ENCODE measurements around the gene FBN2. TPM values are rescaled to one million over a fixed set of nuclear protein-coding genes. Genes with fewer than 3 reads are reported as not detected.

The FBN2 gene
- total and polyA plus RNA-seq, 2 of the 4 experiments (the other 2 are of a cell fraction), result 26.7 to 69.0 TPM

- H3K27ac ChIP-seq (ENCODE audit: insufficient read depth, low read length), result no peak overlapping the region
- no peaks in the 10 kb centered on the region for H3K27me3 ChIP-seq (ENCODE audit: control insufficient read depth, insufficient read depth, low read length)
- H3K4me2 ChIP-seq (ENCODE audit: low read depth, low read length), result no peak overlapping the region
- WGBS, 2 experiments (ENCODE audit: extremely low coverage in 2 of 2, insufficient read length in 1 of 2), result 83% methylated on average over 1 of the region's 8 CpGs; no CpG with 5 or more reads in 1 of the 2 experiments
- H3K14ac ChIP-seq (replicated peaks; ENCODE audit: low read depth, low read length), result no peak overlapping the region
- no peak overlapping the region for H2BK5ac ChIP-seq (ENCODE audit: low read depth, low read length, poor library complexity, severe bottlenecking)
- intact Hi-C loops (cut with micrococcal nuclease) (no loop called here), dilution Hi-C loops (cut with HindIII; ENCODE audit: low sequenced_read_pairs, unreplicated experiment) (no loop called here), in situ Hi-C loops (cut with MboI; ENCODE audit: low sequenced_read_pairs) (no loop called here)
- BruUV-seq (replicated peaks), result no TSS peak
- no peaks in the 10 kb centered on the region for H3K9me1 ChIP-seq (ENCODE audit: insufficient read depth, low read length)
- TF ChIP-seq RCOR1 (IDR thresholded peaks at IDR 0.05; ENCODE audit: insufficient replicate concordance, low read length), result no peak
- no peak overlapping the region for H4K5ac ChIP-seq (ENCODE audit: low read depth, low read length)
- H3K36me3 ChIP-seq (ENCODE audit: control insufficient read depth, insufficient read depth, low read length), result no peaks in the 10 kb centered on the region
- ChIA-PET POLR2A (ENCODE audit: unreplicated experiment) (no interaction called here), CTCF (interaction anchor here (0.6 to 1.8 kb wide), 3 partner anchors 10 to 684 kb away, joined by 3 to 6 read pairs (median 3); no protein-coding TSS in a partner anchor)
- peak; percentile 23 for DNase-seq
- no peak overlapping the region for H2BK15ac ChIP-seq (ENCODE audit: low read depth, low read length)
- no peak overlapping the region for H4K8ac ChIP-seq (ENCODE audit: low read depth in 2 of 2, low read length in 2 of 2)
- no peaks in the 10 kb centered on the region for H3K4me1 ChIP-seq (ENCODE audit: control insufficient read depth, insufficient read depth, low read length)
- no peak overlapping the region for H4K91ac ChIP-seq (ENCODE audit: insufficient read depth, low read depth, low read length)
- no peak overlapping the region for H2AK9ac ChIP-seq (replicated peaks; ENCODE audit: low read depth, low read length, poor library complexity)
- no peak overlapping the region for H3K4ac ChIP-seq (ENCODE audit: low read depth, low read length)
- no peak overlapping the region for H3K56ac ChIP-seq (ENCODE audit: extremely low read depth, insufficient read depth, low read length)
- no peak overlapping the region for H2AFZ ChIP-seq (replicated peaks; ENCODE audit: low read length, poor library complexity)
- no peak overlapping the region for H3K4me3 ChIP-seq (ENCODE audit: insufficient read depth, low read depth, low read length)
- H3K9me3 ChIP-seq (ENCODE audit: control insufficient read depth, insufficient read depth, low read length), result no peaks in the 10 kb centered on the region
- no peak overlapping the region for H2AK5ac ChIP-seq (ENCODE audit: low read depth, low read length)
- no peaks in the 10 kb centered on the region for H4K20me1 ChIP-seq (ENCODE audit: insufficient read depth, low read length)
- ATAC-seq (ENCODE audit: low read depth), result no peak
- H3K18ac ChIP-seq (ENCODE audit: low read depth, low read length), result no peak overlapping the region
- H2BK120ac ChIP-seq (ENCODE audit: low read depth, low read length), result no peak overlapping the region
- H3K79me1 ChIP-seq (ENCODE audit: low read depth in 1 of 2, low read length in 2 of 2), result no peaks in the 10 kb centered on the region
- no peak overlapping the region for H2BK20ac ChIP-seq (ENCODE audit: low read depth, low read length)
- H3K9ac ChIP-seq (ENCODE audit: low read depth, low read length), result no peak overlapping the region
- H3K23ac ChIP-seq (ENCODE audit: low read depth, low read length), result no peak overlapping the region
Measured at GRCh38 chr5:128237546-128237945, 300.5 kb downstream of the FBN2 start.
